ENCODE data around the gene RPTOR. TPM values are rescaled to one million over a fixed set of nuclear protein-coding genes. Genes with fewer than 3 reads are reported as not detected.
"Not testable (repeated sequence)": the region's sequence is repeated elsewhere in the genome, so short reads cannot be mapped to it uniquely, and the experiment has no call there.

The RPTOR gene
- total RNA-seq, 1 donor: 30.0 TPM

- TF ChIP-seq, protein P1, sequence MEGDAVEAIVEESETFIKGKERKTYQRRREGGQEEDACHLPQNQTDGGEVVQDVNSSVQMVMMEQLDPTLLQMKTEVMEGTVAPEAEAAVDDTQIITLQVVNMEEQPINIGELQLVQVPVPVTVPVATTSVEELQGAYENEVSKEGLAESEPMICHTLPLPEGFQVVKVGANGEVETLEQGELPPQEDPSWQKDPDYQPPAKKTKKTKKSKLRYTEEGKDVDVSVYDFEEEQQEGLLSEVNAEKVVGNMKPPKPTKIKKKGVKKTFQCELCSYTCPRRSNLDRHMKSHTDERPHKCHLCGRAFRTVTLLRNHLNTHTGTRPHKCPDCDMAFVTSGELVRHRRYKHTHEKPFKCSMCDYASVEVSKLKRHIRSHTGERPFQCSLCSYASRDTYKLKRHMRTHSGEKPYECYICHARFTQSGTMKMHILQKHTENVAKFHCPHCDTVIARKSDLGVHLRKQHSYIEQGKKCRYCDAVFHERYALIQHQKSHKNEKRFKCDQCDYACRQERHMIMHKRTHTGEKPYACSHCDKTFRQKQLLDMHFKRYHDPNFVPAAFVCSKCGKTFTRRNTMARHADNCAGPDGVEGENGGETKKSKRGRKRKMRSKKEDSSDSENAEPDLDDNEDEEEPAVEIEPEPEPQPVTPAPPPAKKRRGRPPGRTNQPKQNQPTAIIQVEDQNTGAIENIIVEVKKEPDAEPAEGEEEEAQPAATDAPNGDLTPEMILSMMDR (IDR thresholded peaks at IDR 0.05; ENCODE audit: insufficient read depth, low read length): no peak
- H3K4me3 ChIP-seq (ENCODE audit: low read depth, low read length): no peak overlapping the region
- DNase-seq (ENCODE audit: low read depth): no peak
These were observed 251.1 kb downstream of the RPTOR start for GRCh38 chr17:80795754-80796153.

GRCh38 chr17:80796430-80796861 lies 251.8 kb downstream of the RPTOR start:
- H3K4me3 ChIP-seq (ENCODE audit: low read depth, low read length): no peak overlapping the region
- DNase-seq (ENCODE audit: low read depth): no peak
- TF ChIP-seq, protein P1 (IDR thresholded peaks at IDR 0.05; ENCODE audit: insufficient read depth, low read length): no peak

DNA sequence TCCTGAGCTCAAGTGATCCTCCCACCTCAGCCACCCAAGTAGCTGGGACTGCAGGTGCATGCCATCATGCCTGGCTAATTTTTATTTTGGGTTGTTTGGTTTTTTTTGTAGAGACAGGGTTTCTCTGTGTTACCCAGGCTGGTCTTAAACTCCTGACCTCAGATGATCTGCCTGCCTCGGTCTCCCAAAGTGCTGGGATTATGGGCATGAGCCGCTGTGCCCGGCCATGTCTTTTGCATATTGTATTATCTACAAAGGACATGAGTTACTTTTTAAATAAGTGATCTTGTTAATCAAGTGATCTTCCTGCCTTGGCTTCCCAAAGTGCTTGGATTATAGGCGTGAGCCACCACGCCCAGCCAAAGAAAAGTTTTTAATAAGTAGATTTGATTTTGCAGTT lies 252.6 kb downstream of the RPTOR start:
- H3K4me3 ChIP-seq (ENCODE audit: low read depth, low read length); DNase-seq (ENCODE audit: low read depth): not testable (repeated sequence)

- H3K4me3 ChIP-seq (ENCODE audit: low read depth, low read length): no peak overlapping the region
- DNase-seq (ENCODE audit: low read depth): no peak
- TF ChIP-seq, protein P1 (IDR thresholded peaks at IDR 0.05; ENCODE audit: insufficient read depth, low read length): no peak
These were observed 253.3 kb downstream of the RPTOR start for GRCh38 chr17:80797741-80798594.

DNA sequence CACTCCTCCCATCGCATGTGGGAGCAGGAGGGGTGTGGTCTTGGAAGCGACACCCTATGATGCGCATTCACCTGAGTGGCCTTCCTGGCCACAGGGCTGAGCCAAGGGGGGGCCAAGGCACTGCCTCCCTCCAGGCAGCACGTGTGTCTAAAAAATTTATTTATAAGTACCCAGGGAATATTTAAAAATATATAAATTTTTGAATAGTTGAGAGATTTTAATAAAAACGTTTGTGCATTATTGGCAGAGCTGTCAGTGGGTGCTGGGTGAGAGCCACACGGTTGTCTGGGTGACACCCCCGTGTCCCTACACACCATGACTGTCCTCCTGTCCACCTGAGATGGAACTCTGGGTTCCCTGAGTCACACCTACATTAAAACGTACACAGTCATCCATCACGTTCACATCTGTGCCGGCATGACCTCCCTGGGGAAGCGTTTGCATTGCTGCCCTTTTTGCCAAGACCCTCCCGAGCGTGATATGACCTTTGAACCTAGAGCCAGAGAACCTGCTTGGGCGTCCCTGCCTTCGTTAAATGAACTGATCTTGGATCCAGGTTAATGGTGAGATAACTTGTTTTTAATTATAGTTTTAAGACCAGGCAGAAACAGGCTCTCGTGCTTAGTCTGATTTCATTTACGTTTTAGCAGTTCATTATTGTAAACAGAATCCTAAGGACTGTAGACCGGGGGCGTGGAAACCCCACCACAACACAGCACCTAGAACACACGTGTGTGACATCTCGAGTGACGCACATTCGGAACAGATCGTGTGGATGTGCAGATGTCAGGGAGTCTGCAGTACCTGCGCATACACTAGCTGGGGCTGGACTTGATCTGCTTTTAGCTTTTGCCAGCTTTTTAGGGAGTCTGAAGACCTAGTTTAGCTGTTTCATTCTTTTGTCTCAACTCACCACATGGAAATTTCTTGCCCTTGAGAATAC lies 254.2 kb downstream of the RPTOR start:
- DNase-seq (ENCODE audit: low read depth): no peak
- TF ChIP-seq, protein P1 (IDR thresholded peaks at IDR 0.05; ENCODE audit: insufficient read depth, low read length): no peak
- no peak overlapping the region for H3K4me3 ChIP-seq (ENCODE audit: low read depth, low read length)

- no peak overlapping the region for H3K4me3 ChIP-seq (ENCODE audit: low read depth, low read length)
- no peak for DNase-seq (ENCODE audit: low read depth)
- TF ChIP-seq, protein P1 (IDR thresholded peaks at IDR 0.05; ENCODE audit: insufficient read depth, low read length): no peak
These were observed 255.2 kb downstream of the RPTOR start for GRCh38 chr17:80799538-80800480.

Measured in fibroblast of the aortic adventitia (primary cell).